ENCODE results near the gene FXYD6.

DNA sequence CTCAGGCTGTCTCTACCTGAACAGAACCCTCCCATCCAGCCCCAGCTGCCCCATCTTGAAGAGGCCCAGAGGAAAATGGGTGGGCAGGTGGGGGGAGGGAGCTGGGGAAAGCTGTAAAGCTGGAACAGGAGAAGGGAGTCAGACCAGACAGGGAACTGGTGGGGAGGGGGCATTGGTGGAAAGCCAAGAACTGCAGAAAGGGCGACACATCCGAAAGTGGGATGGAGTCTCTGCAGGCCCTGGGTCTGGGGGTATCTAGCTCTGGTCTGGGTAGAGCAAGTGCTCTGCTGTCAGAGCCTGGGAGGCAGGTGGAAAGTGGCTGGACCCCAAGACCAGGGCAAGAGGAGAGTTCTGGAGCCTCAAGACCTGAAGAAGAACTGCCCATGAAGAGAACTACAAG is 45.0 kb upstream of the FXYD6 start:
- TF ChIP-seq, protein P1, sequence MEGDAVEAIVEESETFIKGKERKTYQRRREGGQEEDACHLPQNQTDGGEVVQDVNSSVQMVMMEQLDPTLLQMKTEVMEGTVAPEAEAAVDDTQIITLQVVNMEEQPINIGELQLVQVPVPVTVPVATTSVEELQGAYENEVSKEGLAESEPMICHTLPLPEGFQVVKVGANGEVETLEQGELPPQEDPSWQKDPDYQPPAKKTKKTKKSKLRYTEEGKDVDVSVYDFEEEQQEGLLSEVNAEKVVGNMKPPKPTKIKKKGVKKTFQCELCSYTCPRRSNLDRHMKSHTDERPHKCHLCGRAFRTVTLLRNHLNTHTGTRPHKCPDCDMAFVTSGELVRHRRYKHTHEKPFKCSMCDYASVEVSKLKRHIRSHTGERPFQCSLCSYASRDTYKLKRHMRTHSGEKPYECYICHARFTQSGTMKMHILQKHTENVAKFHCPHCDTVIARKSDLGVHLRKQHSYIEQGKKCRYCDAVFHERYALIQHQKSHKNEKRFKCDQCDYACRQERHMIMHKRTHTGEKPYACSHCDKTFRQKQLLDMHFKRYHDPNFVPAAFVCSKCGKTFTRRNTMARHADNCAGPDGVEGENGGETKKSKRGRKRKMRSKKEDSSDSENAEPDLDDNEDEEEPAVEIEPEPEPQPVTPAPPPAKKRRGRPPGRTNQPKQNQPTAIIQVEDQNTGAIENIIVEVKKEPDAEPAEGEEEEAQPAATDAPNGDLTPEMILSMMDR (IDR thresholded peaks at IDR 0.05; ENCODE audit: low read length) = no peak
- no peak for TF ChIP-seq EZH2phosphoT487 (IDR thresholded peaks at IDR 0.05; ENCODE audit: low read length)
- TF ChIP-seq EZH2 (optimal IDR thresholded peaks at IDR 0.05; ENCODE audit: low read depth, low read length) = no peak
